CD4-positive, alpha-beta T cell treated with Interleukin-15 for 1 hour (primary cell): ENCODE measurements around the gene SPOCK1.

ENCODE experiments used
- DNase-seq: peaks from one replicate; pipeline ENCODE4 v3.0.0-alpha.2; 2020

SPOCK1 gene

GRCh38 chr5:137216976-137217598 is 282.0 kb downstream of the SPOCK1 start:
- DNase-seq = no peak

- DNase-seq = no peak
Observed at GRCh38 chr5:137215780-137216179, 283.3 kb downstream of the SPOCK1 start.

- no peak for DNase-seq
Observed at GRCh38 chr5:137215261-137215660, 283.9 kb downstream of the SPOCK1 start.

- DNase-seq = no peak
Observed at GRCh38 chr5:137214446-137215189, 284.5 kb downstream of the SPOCK1 start.

- DNase-seq = no peak
Observed at GRCh38 chr5:137212471-137212870, 286.7 kb downstream of the SPOCK1 start.

GRCh38 chr5:137209232-137209809 is 289.8 kb downstream of the SPOCK1 start:
- no peak for DNase-seq

GRCh38 chr5:137207023-137207760 is 291.9 kb downstream of the SPOCK1 start:
- DNase-seq = no peak

GRCh38 chr5:137206030-137206715 is 293.0 kb downstream of the SPOCK1 start:
- DNase-seq = no peak

- no peak for DNase-seq
Observed at GRCh38 chr5:137205231-137206027, 293.7 kb downstream of the SPOCK1 start.

- no peak for DNase-seq
Observed at GRCh38 chr5:137203011-137203632, 296.0 kb downstream of the SPOCK1 start.

- no peak for DNase-seq
Observed at GRCh38 chr5:137201876-137202275, 297.2 kb downstream of the SPOCK1 start.

GRCh38 chr5:137200906-137201700 is 298.0 kb downstream of the SPOCK1 start:
- no peak for DNase-seq

- DNase-seq = no peak
Observed at GRCh38 chr5:137199966-137200365, 299.2 kb downstream of the SPOCK1 start.

- no peak for DNase-seq
Observed at GRCh38 chr5:137199201-137199600, 299.9 kb downstream of the SPOCK1 start.

GRCh38 chr5:137195483-137195882 is 303.6 kb downstream of the SPOCK1 start:
- no peak for DNase-seq

- DNase-seq = no peak
Observed at GRCh38 chr5:137194300-137194699, 304.8 kb downstream of the SPOCK1 start.

- no peak for DNase-seq
Observed at GRCh38 chr5:137192293-137192743, 306.8 kb downstream of the SPOCK1 start.

- no peak for DNase-seq
Observed at GRCh38 chr5:137191179-137191578, 307.9 kb downstream of the SPOCK1 start.

GRCh38 chr5:137190441-137190840 is 308.7 kb downstream of the SPOCK1 start:
- no peak for DNase-seq

- no peak for DNase-seq
Observed at GRCh38 chr5:137190031-137190430, 309.1 kb downstream of the SPOCK1 start.

- no peak for DNase-seq
Observed at GRCh38 chr5:137188566-137188965, 310.6 kb downstream of the SPOCK1 start.
